ENCODE data around the gene CMSS1.

DNA sequence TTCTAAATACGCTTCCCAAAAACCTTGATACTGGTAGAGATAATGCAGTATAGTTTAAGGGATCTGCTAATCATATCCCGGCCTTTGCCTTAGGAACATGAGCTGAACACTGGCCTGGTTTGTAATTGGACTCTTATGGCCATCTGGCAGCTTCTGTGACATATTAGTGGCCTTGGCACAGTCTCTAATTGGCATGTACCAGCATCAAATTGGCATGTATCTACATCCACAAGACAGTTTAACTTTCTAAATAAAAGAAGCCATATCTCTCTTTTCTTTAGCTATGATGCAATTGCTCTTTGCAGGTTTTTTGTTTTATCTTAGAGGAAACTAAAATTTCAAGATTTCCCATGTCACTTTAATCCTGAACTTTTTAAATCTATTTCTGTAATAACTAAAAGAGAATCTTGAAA, 341.3 kb downstream of the CMSS1 start:
- TF ChIP-seq POLR2A (IDR thresholded peaks at IDR 0.05), result no peak
- TF ChIP-seq, protein P1, sequence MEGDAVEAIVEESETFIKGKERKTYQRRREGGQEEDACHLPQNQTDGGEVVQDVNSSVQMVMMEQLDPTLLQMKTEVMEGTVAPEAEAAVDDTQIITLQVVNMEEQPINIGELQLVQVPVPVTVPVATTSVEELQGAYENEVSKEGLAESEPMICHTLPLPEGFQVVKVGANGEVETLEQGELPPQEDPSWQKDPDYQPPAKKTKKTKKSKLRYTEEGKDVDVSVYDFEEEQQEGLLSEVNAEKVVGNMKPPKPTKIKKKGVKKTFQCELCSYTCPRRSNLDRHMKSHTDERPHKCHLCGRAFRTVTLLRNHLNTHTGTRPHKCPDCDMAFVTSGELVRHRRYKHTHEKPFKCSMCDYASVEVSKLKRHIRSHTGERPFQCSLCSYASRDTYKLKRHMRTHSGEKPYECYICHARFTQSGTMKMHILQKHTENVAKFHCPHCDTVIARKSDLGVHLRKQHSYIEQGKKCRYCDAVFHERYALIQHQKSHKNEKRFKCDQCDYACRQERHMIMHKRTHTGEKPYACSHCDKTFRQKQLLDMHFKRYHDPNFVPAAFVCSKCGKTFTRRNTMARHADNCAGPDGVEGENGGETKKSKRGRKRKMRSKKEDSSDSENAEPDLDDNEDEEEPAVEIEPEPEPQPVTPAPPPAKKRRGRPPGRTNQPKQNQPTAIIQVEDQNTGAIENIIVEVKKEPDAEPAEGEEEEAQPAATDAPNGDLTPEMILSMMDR (IDR thresholded peaks at IDR 0.05), result no peak

All from uterus (tissue), 2 donors.